WTC11 (cell line): ENCODE data around the gene GLIPR2. TPM values are rescaled to one million over a fixed set of nuclear protein-coding genes. Genes with fewer than 3 reads are reported as not detected.

Source experiments
- ATAC-seq: fragments of 200-7000 bp; cut with Tn5 transposase; 2 replicates; pipeline ENCODE4 v1.10.0; 2021; ENCODE audit warnings: mild to moderate bottlenecking, moderate library complexity
- CTCF ChIA-PET: fragments of 300-600 bp; sonication (Branson Sonifier 250); formaldehyde crosslinking; loops from one replicate; lab custom pipeline; 2021; ENCODE audit warnings: antibody characterized with exemption; lab: Charles Lee
- POLR2A ChIA-PET: fragments of 350-600 bp; sonication (Branson Sonifier 250); formaldehyde crosslinking; loops from one replicate; lab custom pipeline; 2021; ENCODE audit warnings: antibody characterized with exemption; lab: Charles Lee
- DNase-seq: peaks from one replicate; pipeline ENCODE4 v3.0.0; 2021; ENCODE audit warnings: low spot score
- H3K27ac Mint-ChIP-seq: 2 replicates; pipeline ENCODE4 v1.8.0; 2021; ENCODE audit warnings: mixed read lengths
- H3K27me3 Mint-ChIP-seq: 2 replicates; pipeline ENCODE4 v1.8.0; 2021; ENCODE audit warnings: low read depth, mild to moderate bottlenecking, moderate library complexity, mixed read lengths
- H3K36me3 Mint-ChIP-seq: 2 replicates; pipeline ENCODE4 v1.8.0; 2021; ENCODE audit warnings: mixed read lengths
- H3K4me1 Mint-ChIP-seq: 2 replicates; pipeline ENCODE4 v1.8.0; 2022; ENCODE audit warnings: mixed read lengths
- H3K4me3 Mint-ChIP-seq: 2 replicates; pipeline ENCODE4 v1.8.0; 2021; ENCODE audit warnings: mild to moderate bottlenecking, moderate library complexity, mixed read lengths
- H3K9me3 Mint-ChIP-seq: 2 replicates; pipeline ENCODE4 v1.8.0; 2021; ENCODE audit warnings: mixed read lengths
- AFF4 ChIP-seq: sonication (generic); formaldehyde crosslinking; IDR thresholded peaks from 2 replicates; pipeline ENCODE4 v1.8.1; 2023; ENCODE audit warnings: mild to moderate bottlenecking, missing genetic modification reagents, borderline replicate concordance
- ATF3 ChIP-seq: sonication (generic); formaldehyde crosslinking; conservative IDR thresholded peaks from 2 replicates; pipeline ENCODE4 v1.8.1; 2022; ENCODE audit warnings: mild to moderate bottlenecking, missing genetic modification reagents
- ATF6 ChIP-seq: sonication (generic); formaldehyde crosslinking; IDR thresholded peaks from 2 replicates; pipeline ENCODE4 v1.8.1; 2023; ENCODE audit warnings: mild to moderate bottlenecking, missing genetic modification reagents
- E2F4 ChIP-seq: sonication (generic); formaldehyde crosslinking; IDR thresholded peaks from 2 replicates; pipeline ENCODE4 v1.8.1; 2022; ENCODE audit warnings: low read depth, mild to moderate bottlenecking, moderate library complexity, missing genetic modification reagents, borderline replicate concordance
- E2F5 ChIP-seq: sonication (generic); formaldehyde crosslinking; IDR thresholded peaks from 2 replicates; pipeline ENCODE4 v1.8.1; 2022; ENCODE audit warnings: mild to moderate bottlenecking, moderate library complexity, missing genetic modification reagents
- EMX1 ChIP-seq: fragments of 250-450 bp; sonication (Bioruptor Pico); IDR thresholded peaks from 2 replicates; pipeline ENCODE4 v1.8.0; 2021; ENCODE audit warnings: mild to moderate bottlenecking
- ERG ChIP-seq: fragments of 250-450 bp; sonication (Bioruptor Pico); IDR thresholded peaks from 2 replicates; pipeline ENCODE4 v1.8.0; 2021; ENCODE audit warnings: mild to moderate bottlenecking
- ESRRA ChIP-seq: sonication (generic); formaldehyde crosslinking; IDR thresholded peaks from 2 replicates; pipeline ENCODE4 v1.8.1; 2022; ENCODE audit warnings: mild to moderate bottlenecking, missing genetic modification reagents, borderline replicate concordance
- ETV6 ChIP-seq: sonication (generic); formaldehyde crosslinking; IDR thresholded peaks from 2 replicates; pipeline ENCODE4 v1.8.1; 2022; ENCODE audit warnings: mild to moderate bottlenecking, missing genetic modification reagents
- MYBL2 ChIP-seq: sonication (generic); formaldehyde crosslinking; IDR thresholded peaks from 2 replicates; pipeline ENCODE4 v1.8.1; 2023; ENCODE audit warnings: mild to moderate bottlenecking, moderate library complexity, missing genetic modification reagents
- NFATC4 ChIP-seq: fragments of 250-450 bp; sonication (Bioruptor Pico); IDR thresholded peaks from 2 replicates; pipeline ENCODE4 v1.9.0; 2021; ENCODE audit warnings: mild to moderate bottlenecking
- NFYB ChIP-seq: sonication (generic); formaldehyde crosslinking; conservative IDR thresholded peaks from 2 replicates; pipeline ENCODE4 v1.8.0; 2022; ENCODE audit warnings: low read depth, missing genetic modification reagents
- OVOL2 ChIP-seq: fragments of 250-450 bp; sonication (Bioruptor Pico); IDR thresholded peaks from 2 replicates; pipeline ENCODE4 v1.9.0; 2021; ENCODE audit warnings: mild to moderate bottlenecking, borderline replicate concordance
- SMAD4 ChIP-seq: sonication (generic); formaldehyde crosslinking; IDR thresholded peaks from 2 replicates; pipeline ENCODE4 v1.8.0; 2022; ENCODE audit warnings: mild to moderate bottlenecking, missing genetic modification reagents
- SP1 ChIP-seq: sonication (generic); formaldehyde crosslinking; conservative IDR thresholded peaks from 2 replicates; pipeline ENCODE4 v1.8.1; 2022; ENCODE audit warnings: missing genetic modification reagents
- TEAD4 ChIP-seq: sonication (generic); formaldehyde crosslinking; IDR thresholded peaks from 2 replicates; pipeline ENCODE4 v1.8.0; 2022; ENCODE audit warnings: mild to moderate bottlenecking, missing genetic modification reagents
- USF2 ChIP-seq: sonication (generic); formaldehyde crosslinking; IDR thresholded peaks from 2 replicates; pipeline ENCODE4 v1.8.1; 2023; ENCODE audit warnings: mild to moderate bottlenecking, missing genetic modification reagents, moderate library complexity
- ZNF121 ChIP-seq: sonication (generic); formaldehyde crosslinking; IDR thresholded peaks from 2 replicates; pipeline ENCODE4 v1.8.0; 2023; ENCODE audit warnings: missing genetic modification reagents
- ZNF232 ChIP-seq: sonication (generic); formaldehyde crosslinking; IDR thresholded peaks from 2 replicates; pipeline ENCODE4 v1.8.0; 2022; ENCODE audit warnings: mild to moderate bottlenecking, missing genetic modification reagents
- ZNF263 ChIP-seq: sonication (generic); formaldehyde crosslinking; IDR thresholded peaks from 2 replicates; pipeline ENCODE4 v1.8.1; 2022; ENCODE audit warnings: low read depth, mild to moderate bottlenecking, moderate library complexity, missing genetic modification reagents
- ZNF281 ChIP-seq: sonication (generic); formaldehyde crosslinking; IDR thresholded peaks from 2 replicates; pipeline ENCODE4 v1.8.0; 2023; ENCODE audit warnings: mild to moderate bottlenecking, missing genetic modification reagents
- ZNF396 ChIP-seq: fragments of 250-450 bp; sonication (Bioruptor Pico); IDR thresholded peaks from 2 replicates; pipeline ENCODE4 v1.8.0; 2021; ENCODE audit warnings: mild to moderate bottlenecking, moderate library complexity, borderline replicate concordance
- ZNF423 ChIP-seq: fragments of 250-450 bp; sonication (Bioruptor Pico); IDR thresholded peaks from 2 replicates; pipeline ENCODE4 v2.1.2; 2022; ENCODE audit warnings: mild to moderate bottlenecking, moderate library complexity
- total RNA-seq: library from RNA; stranded (reverse); gene quantifications from 3 replicates; pipeline ENCODE4 v1.2.3, GENCODE V29; 2021

Gene GLIPR2
- total RNA-seq, 1 experiment from 2014 or later, result 3.7 TPM

- TF ChIP-seq OVOL2 (CRISPR knock-in tag) (no peak), EMX1 (CRISPR knock-in tag) (no peak), NFATC4 (CRISPR knock-in tag) (no peak), E2F4 (CRISPR knock-in tag) (no peak)
- DNase-seq (no peak), ATAC-seq (no peak)
- ChIA-PET POLR2A (interaction anchor here (1.2 kb wide), 1 partner anchor 16 kb away, joined by 3 read pairs; no protein-coding TSS in a partner anchor), CTCF (interaction anchor here (0.7 kb wide), 1 partner anchor 11 kb away, joined by 3 read pairs; no protein-coding TSS in a partner anchor)
- Mint-ChIP-seq H3K4me1 (no peaks in the 10 kb centered on the region), H3K9me3 (peaks cover 7% of the 10 kb centered on the region), H3K27me3 (no peaks in the 10 kb centered on the region; the same call in none of the 2 replicates), H3K36me3 (no peaks in the 10 kb centered on the region), H3K4me3 (no peak overlapping the region), H3K27ac (no peak overlapping the region)
These were observed 37.7 kb downstream of the GLIPR2 start for GRCh38 chr9:36174271-36174670.

GRCh38 chr9:36174731-36175130 lies 38.2 kb downstream of the GLIPR2 start:
- Mint-ChIP-seq H3K27ac (no peak overlapping the region), H3K36me3 (no peaks in the 10 kb centered on the region), H3K9me3 (peaks cover 10% of the 10 kb centered on the region), H3K4me1 (no peaks in the 10 kb centered on the region), H3K4me3 (no peak overlapping the region), H3K27me3 (no peaks in the 10 kb centered on the region; the same call in 1 of the 2 replicates)
- ChIA-PET POLR2A (no interaction called here), CTCF (interaction anchor here (0.7 kb wide), 1 partner anchor 11 kb away, joined by 3 read pairs; no protein-coding TSS in a partner anchor)
- DNase-seq, result no peak
- peak; percentile 60 for ATAC-seq
- TF ChIP-seq ATF3 (CRISPR knock-in tag) (no peak), USF2 (CRISPR knock-in tag) (no peak), ZNF396 (CRISPR knock-in tag) (no peak), ERG (CRISPR knock-in tag) (no peak), NFYB (CRISPR knock-in tag) (no peak), MYBL2 (CRISPR knock-in tag) (no peak), TEAD4 (CRISPR knock-in tag) (no peak), ESRRA (CRISPR knock-in tag) (no peak), ZNF232 (no peak), SMAD4 (CRISPR knock-in tag) (no peak), ZNF263 (CRISPR knock-in tag) (no peak), ZNF121 (CRISPR knock-in tag) (no peak), SP1 (CRISPR knock-in tag) (no peak), ATF6 (CRISPR knock-in tag) (no peak), ETV6 (CRISPR knock-in tag) (no peak), E2F5 (CRISPR knock-in tag) (no peak), ZNF281 (CRISPR knock-in tag) (no peak), ZNF423 (CRISPR knock-in tag) (no peak), AFF4 (CRISPR knock-in tag) (no peak)
